A549 (cell line): ENCODE results near the gene EXOSC5.

Source experiments
- BHLHE40 ChIP-seq: IDR thresholded peaks from 2 replicates; pipeline ENCODE4 v1.6.1; 2012; ENCODE audit warnings: low read depth, low read length, inconsistent platforms
- CBX2 ChIP-seq: fragments of 200-600 bp; sonication (generic); IDR thresholded peaks from 2 replicates; pipeline ENCODE4 v1.6.1; 2016; ENCODE audit warnings: low read depth, mild to moderate bottlenecking, borderline replicate concordance
- CBX8 ChIP-seq: fragments of 200-600 bp; sonication (generic); IDR thresholded peaks from 2 replicates; pipeline ENCODE4 v1.6.1; 2016
- CHD4 ChIP-seq: fragments of 200-600 bp; sonication (generic); IDR thresholded peaks from 2 replicates; pipeline ENCODE4 v1.6.1; 2016; ENCODE audit warnings: antibody characterized with exemption, mild to moderate bottlenecking, borderline replicate concordance
- EP300 ChIP-seq, 2 experiments: fragments of >200 bp; sonication (Bioruptor Twin); formaldehyde crosslinking; IDR thresholded peaks; 2 replicates in 1 of 2; 3 replicates in 1 of 2; pipeline ENCODE4 v1.6.1; 2016 to 2017
- GATA3 ChIP-seq: IDR thresholded peaks from 2 replicates; pipeline ENCODE4 v1.6.1; 2012; ENCODE audit warnings: borderline replicate concordance
- MYC ChIP-seq: IDR thresholded peaks from 2 replicates; pipeline ENCODE4 v1.6.1; 2012; ENCODE audit warnings: mild to moderate bottlenecking, inconsistent platforms, low read length, improper control_type of control experiment, borderline replicate concordance
- NPAS2 ChIP-seq: fragments of 250-450 bp; sonication (Bioruptor Pico); IDR thresholded peaks from 2 replicates; pipeline ENCODE4 v1.8.0; 2022; ENCODE audit warnings: mild to moderate bottlenecking, moderate library complexity, borderline replicate concordance
- NR3C1 ChIP-seq: fragments of >200 bp; sonication (Bioruptor Twin); formaldehyde crosslinking; IDR thresholded peaks from 3 replicates; pipeline ENCODE4 v1.6.1; 2017
- POLR2A ChIP-seq: IDR thresholded peaks from 2 replicates; pipeline ENCODE4 v1.6.1; 2012; ENCODE audit warnings: mild to moderate bottlenecking, low read length
- SMC3 ChIP-seq: fragments of >200 bp; sonication (Bioruptor Twin); formaldehyde crosslinking; IDR thresholded peaks from 3 replicates; pipeline ENCODE4 v1.6.1; 2018; ENCODE audit warnings: inconsistent platforms
- TF ChIP-seq, protein P1 (sequence below): fragments of >200 bp; sonication (Bioruptor Twin); formaldehyde crosslinking; IDR thresholded peaks from 3 replicates; pipeline ENCODE4 v1.5.1; 2016
- TF ChIP-seq, protein P2 (sequence below): IDR thresholded peaks from 2 replicates; pipeline ENCODE4 v1.6.1; 2012
- TF ChIP-seq, protein P3 (sequence below): fragments of 200-600 bp; sonication (generic); IDR thresholded peaks from 2 replicates; pipeline ENCODE4 v1.6.1; 2016; ENCODE audit warnings: antibody characterized with exemption, mild to moderate bottlenecking, moderate library complexity

- TF ChIP-seq EP300 (IDR thresholded peaks at IDR 0.05) (no peak), NR3C1 (no peak), POLR2A (no peak), BHLHE40 (no peak), CHD4 (no peak), CBX2 (no peak), SMC3 (no peak), NPAS2 (CRISPR knock-in tag) (no peak), GATA3 (no peak), MYC (no peak), CBX8 (no peak)
- TF ChIP-seq, protein P1, sequence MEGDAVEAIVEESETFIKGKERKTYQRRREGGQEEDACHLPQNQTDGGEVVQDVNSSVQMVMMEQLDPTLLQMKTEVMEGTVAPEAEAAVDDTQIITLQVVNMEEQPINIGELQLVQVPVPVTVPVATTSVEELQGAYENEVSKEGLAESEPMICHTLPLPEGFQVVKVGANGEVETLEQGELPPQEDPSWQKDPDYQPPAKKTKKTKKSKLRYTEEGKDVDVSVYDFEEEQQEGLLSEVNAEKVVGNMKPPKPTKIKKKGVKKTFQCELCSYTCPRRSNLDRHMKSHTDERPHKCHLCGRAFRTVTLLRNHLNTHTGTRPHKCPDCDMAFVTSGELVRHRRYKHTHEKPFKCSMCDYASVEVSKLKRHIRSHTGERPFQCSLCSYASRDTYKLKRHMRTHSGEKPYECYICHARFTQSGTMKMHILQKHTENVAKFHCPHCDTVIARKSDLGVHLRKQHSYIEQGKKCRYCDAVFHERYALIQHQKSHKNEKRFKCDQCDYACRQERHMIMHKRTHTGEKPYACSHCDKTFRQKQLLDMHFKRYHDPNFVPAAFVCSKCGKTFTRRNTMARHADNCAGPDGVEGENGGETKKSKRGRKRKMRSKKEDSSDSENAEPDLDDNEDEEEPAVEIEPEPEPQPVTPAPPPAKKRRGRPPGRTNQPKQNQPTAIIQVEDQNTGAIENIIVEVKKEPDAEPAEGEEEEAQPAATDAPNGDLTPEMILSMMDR, result no peak
- TF ChIP-seq, protein P2, sequence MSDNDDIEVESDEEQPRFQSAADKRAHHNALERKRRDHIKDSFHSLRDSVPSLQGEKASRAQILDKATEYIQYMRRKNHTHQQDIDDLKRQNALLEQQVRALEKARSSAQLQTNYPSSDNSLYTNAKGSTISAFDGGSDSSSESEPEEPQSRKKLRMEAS, result no peak
- TF ChIP-seq, protein P3, sequence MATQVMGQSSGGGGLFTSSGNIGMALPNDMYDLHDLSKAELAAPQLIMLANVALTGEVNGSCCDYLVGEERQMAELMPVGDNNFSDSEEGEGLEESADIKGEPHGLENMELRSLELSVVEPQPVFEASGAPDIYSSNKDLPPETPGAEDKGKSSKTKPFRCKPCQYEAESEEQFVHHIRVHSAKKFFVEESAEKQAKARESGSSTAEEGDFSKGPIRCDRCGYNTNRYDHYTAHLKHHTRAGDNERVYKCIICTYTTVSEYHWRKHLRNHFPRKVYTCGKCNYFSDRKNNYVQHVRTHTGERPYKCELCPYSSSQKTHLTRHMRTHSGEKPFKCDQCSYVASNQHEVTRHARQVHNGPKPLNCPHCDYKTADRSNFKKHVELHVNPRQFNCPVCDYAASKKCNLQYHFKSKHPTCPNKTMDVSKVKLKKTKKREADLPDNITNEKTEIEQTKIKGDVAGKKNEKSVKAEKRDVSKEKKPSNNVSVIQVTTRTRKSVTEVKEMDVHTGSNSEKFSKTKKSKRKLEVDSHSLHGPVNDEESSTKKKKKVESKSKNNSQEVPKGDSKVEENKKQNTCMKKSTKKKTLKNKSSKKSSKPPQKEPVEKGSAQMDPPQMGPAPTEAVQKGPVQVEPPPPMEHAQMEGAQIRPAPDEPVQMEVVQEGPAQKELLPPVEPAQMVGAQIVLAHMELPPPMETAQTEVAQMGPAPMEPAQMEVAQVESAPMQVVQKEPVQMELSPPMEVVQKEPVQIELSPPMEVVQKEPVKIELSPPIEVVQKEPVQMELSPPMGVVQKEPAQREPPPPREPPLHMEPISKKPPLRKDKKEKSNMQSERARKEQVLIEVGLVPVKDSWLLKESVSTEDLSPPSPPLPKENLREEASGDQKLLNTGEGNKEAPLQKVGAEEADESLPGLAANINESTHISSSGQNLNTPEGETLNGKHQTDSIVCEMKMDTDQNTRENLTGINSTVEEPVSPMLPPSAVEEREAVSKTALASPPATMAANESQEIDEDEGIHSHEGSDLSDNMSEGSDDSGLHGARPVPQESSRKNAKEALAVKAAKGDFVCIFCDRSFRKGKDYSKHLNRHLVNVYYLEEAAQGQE, result no peak
Observed at GRCh38 chr19:41407271-41407670, 10.1 kb upstream of the EXOSC5 start.
